K562 (cell line): ENCODE results near the gene AIDA. TPM values are rescaled to one million over a fixed set of nuclear protein-coding genes. Genes with fewer than 3 reads are reported as not detected.

Experiments used
- CEBPB ChIP-seq: fragments of 450-650 bp; IDR thresholded peaks from 2 replicates; pipeline ENCODE4 v1.6.1; 2016; ENCODE audit warnings: missing genetic modification characterization, missing compliant biosample characterization
- E2F3 ChIP-seq: fragments of 250-450 bp; sonication (Bioruptor Pico); IDR thresholded peaks from 2 replicates; pipeline ENCODE4 v1.4.0; 2020; ENCODE audit warnings: mild to moderate bottlenecking
- E2F6 ChIP-seq, 2 experiments: IDR thresholded peaks; 2 replicates each; pipeline ENCODE4 v1.6.1; 2011; ENCODE audit warnings: borderline replicate concordance in 1 of 2, control low read depth in 1 of 2, low read depth in 1 of 2, low read length in 1 of 2, mild to moderate bottlenecking in 1 of 2, mixed read lengths in 1 of 2, moderate library complexity in 1 of 2; ENCODE audit not compliant: insufficient read depth in 1 of 2, insufficient read length in 1 of 2, poor library complexity in 1 of 2, severe bottlenecking in 1 of 2; ENCODE audit errors: extremely low read depth in 1 of 2
- EHMT2 ChIP-seq: fragments of 450-650 bp; IDR thresholded peaks from 2 replicates; pipeline ENCODE4 v1.6.1; 2018; ENCODE audit warnings: antibody characterized with exemption
- TAF9B ChIP-seq: fragments of 450-650 bp; IDR thresholded peaks from 2 replicates; pipeline ENCODE4 v1.6.1; 2018; ENCODE audit warnings: mild to moderate bottlenecking; ENCODE audit not compliant: partially characterized antibody
- TARDBP ChIP-seq: fragments of 450-650 bp; IDR thresholded peaks from 2 replicates; pipeline ENCODE4 v1.6.1; 2016
- TEAD1 ChIP-seq, 2 experiments: fragments of 450-650 bp in 1 of 2; sonication (generic) in 1 of 2; formaldehyde crosslinking; IDR thresholded peaks; 2 replicates each; pipeline versions ENCODE4 v1.4.0 to v1.8.0; 2020 to 2022; ENCODE audit warnings: mild to moderate bottlenecking in 2 of 2, missing genetic modification reagents in 1 of 2
- TEAD4 ChIP-seq, 2 experiments: sonication (generic) in 1 of 2; formaldehyde crosslinking in 1 of 2; IDR thresholded peaks; 2 replicates each; pipeline versions ENCODE4 v1.6.1 to v1.8.0; 2012 to 2022; ENCODE audit warnings: borderline replicate concordance in 1 of 2, inconsistent platforms in 1 of 2, low read length in 1 of 2, mild to moderate bottlenecking in 1 of 2, missing genetic modification reagents in 1 of 2
- VEZF1 ChIP-seq: fragments of 200-800 bp; sonication (Bioruptor generic); IDR thresholded peaks from 2 replicates; pipeline ENCODE4 v1.6.1; 2017; ENCODE audit warnings: missing genetic modification characterization, missing compliant biosample characterization
- ZBTB7A ChIP-seq: IDR thresholded peaks from 2 replicates; pipeline ENCODE4 v1.6.1; 2011; ENCODE audit warnings: low read depth, mild to moderate bottlenecking, low read length, moderate library complexity, borderline replicate concordance; ENCODE audit not compliant: control insufficient read depth
- ZNF274 ChIP-seq: IDR thresholded peaks from 2 replicates; pipeline ENCODE4 v1.6.1; 2011; ENCODE audit warnings: low read depth, mild to moderate bottlenecking, low read length, moderate library complexity, borderline replicate concordance
- ZNF717 ChIP-seq: fragments of 250-450 bp; sonication (Bioruptor Pico); IDR thresholded peaks from 2 replicates; pipeline ENCODE4 v1.5.0; 2021
- polyA plus RNA-seq, 8 experiments: library from polyadenylated mRNA; depleted of rRNA in 4 of 8; stranded (reverse) in 5 of 8; unstranded in 3 of 8; fragments of >200 nt; fragmentation: Nextera tagmentation in 2 of 8; fragmentation: Illumina TruSeq in 1 of 8; extraction: Ambion mirVana in 2 of 8; extraction: Trizol in 1 of 8; gene quantifications; 2 replicates each; pipeline versions ENCODE4 v1.2.1 to v1.2.3, GENCODE V29; 2011 to 2014; ENCODE audit warnings: inconsistent platforms in 1 of 8, missing spikeins in 1 of 8
- total RNA-seq, 7 experiments: library from RNA; depleted of rRNA in 6 of 7; stranded (reverse); fragments of >200 nt in 6 of 7; fragmentation: Illumina TruSeq in 2 of 7; extraction: Trizol in 2 of 7; gene quantifications; 2 replicates each; pipeline versions ENCODE4 v1.2.1 to v1.2.3, GENCODE V29; 2011 to 2021; ENCODE audit warnings: low replicate concordance in 1 of 7
- TF ChIP-seq, protein P1 (sequence below), 2 experiments: IDR thresholded peaks; 2 replicates each; pipeline ENCODE4 v1.6.1; 2012; ENCODE audit warnings: improper control_type of control experiment in 2 of 2, low read depth in 2 of 2, low read length in 2 of 2, borderline replicate concordance in 1 of 2
- TF ChIP-seq, protein P2 (sequence below): sonication (generic); formaldehyde crosslinking; IDR thresholded peaks from 2 replicates; pipeline ENCODE4 v1.9.0; 2022; ENCODE audit warnings: mild to moderate bottlenecking, missing genetic modification reagents
- TF ChIP-seq, protein P3 (sequence below), 2 experiments: fragments of 200-800 bp in 1 of 2; sonication (Bioruptor generic) in 1 of 2; sonication (generic) in 1 of 2; formaldehyde crosslinking in 1 of 2; IDR thresholded peaks in 1 of 2; conservative IDR thresholded peaks in 1 of 2; 2 replicates each; pipeline versions ENCODE4 v1.5.0 to v1.6.1; 2016 to 2020; ENCODE audit warnings: missing compliant biosample characterization in 1 of 2, missing genetic modification characterization in 1 of 2, missing genetic modification reagents in 1 of 2
- TF ChIP-seq, protein P4 (sequence below), 2 experiments: IDR thresholded peaks in 1 of 2; conservative IDR thresholded peaks in 1 of 2; 2 replicates each; pipeline ENCODE4 v1.6.1; 2016; ENCODE audit warnings: low read depth in 2 of 2, mild to moderate bottlenecking in 1 of 2, missing compliant biosample characterization in 1 of 2, missing genetic modification characterization in 1 of 2, moderate library complexity in 1 of 2

AIDA gene
- total and polyA plus RNA-seq, 9 of the 15 experiments (the other 6 are each of a cell fraction or from before 2014, with no cell fraction given) = 18.2 to 77.9 (median 24.9) TPM

DNA sequence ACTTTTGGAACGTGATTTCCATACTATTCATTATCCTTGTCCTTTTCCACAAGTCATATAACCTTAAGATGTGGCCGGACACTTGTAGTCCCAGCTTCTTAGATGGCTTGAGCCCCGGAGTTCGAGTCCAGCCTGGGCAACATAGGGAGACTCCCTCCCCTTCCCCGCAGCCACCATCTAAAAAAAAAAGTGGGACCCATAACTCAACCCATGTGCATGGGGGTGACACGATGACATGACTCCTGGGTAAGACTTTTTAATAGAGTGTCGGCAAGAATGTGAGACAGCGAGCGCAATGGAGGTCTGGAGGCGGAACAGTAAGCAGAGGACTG is 68.7 kb downstream of the AIDA start (continued):
- TF ChIP-seq, protein P1, sequence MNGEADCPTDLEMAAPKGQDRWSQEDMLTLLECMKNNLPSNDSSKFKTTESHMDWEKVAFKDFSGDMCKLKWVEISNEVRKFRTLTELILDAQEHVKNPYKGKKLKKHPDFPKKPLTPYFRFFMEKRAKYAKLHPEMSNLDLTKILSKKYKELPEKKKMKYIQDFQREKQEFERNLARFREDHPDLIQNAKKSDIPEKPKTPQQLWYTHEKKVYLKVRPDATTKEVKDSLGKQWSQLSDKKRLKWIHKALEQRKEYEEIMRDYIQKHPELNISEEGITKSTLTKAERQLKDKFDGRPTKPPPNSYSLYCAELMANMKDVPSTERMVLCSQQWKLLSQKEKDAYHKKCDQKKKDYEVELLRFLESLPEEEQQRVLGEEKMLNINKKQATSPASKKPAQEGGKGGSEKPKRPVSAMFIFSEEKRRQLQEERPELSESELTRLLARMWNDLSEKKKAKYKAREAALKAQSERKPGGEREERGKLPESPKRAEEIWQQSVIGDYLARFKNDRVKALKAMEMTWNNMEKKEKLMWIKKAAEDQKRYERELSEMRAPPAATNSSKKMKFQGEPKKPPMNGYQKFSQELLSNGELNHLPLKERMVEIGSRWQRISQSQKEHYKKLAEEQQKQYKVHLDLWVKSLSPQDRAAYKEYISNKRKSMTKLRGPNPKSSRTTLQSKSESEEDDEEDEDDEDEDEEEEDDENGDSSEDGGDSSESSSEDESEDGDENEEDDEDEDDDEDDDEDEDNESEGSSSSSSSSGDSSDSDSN (IDR thresholded peaks at IDR 0.05; ENCODE audit: borderline replicate concordance in 1 of 2, low read depth in 2 of 2, low read length in 2 of 2) = no peak
- TF ChIP-seq, protein P2, sequence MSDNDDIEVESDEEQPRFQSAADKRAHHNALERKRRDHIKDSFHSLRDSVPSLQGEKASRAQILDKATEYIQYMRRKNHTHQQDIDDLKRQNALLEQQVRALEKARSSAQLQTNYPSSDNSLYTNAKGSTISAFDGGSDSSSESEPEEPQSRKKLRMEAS = peak; percentile 81
- TF ChIP-seq, protein P3, sequence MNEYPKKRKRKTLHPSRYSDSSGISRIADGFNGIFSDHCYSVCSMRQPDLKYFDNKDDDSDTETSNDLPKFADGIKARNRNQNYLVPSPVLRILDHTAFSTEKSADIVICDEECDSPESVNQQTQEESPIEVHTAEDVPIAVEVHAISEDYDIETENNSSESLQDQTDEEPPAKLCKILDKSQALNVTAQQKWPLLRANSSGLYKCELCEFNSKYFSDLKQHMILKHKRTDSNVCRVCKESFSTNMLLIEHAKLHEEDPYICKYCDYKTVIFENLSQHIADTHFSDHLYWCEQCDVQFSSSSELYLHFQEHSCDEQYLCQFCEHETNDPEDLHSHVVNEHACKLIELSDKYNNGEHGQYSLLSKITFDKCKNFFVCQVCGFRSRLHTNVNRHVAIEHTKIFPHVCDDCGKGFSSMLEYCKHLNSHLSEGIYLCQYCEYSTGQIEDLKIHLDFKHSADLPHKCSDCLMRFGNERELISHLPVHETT (CRISPR knock-in tag; conservative IDR thresholded peaks at IDR 0.05 in 1 of 2, IDR thresholded peaks at IDR 0.05 in 1 of 2) = peak in 1 of 2 experiments; percentile 52; a peak in 1 of 4 replicates
- TF ChIP-seq ZBTB7A = 0 out of 2 replicates have a peak, but pooled peaks have one; percentile 14
- TF ChIP-seq VEZF1 (CRISPR knock-in tag) = peak; percentile 85
- no peak for TF ChIP-seq E2F3 (CRISPR knock-in tag)
- 0 out of 2 replicates have a peak, but pooled peaks have one; percentile 74 for TF ChIP-seq ZNF717 (CRISPR knock-in tag)
- TF ChIP-seq EHMT2 = peak; percentile 58
- no peak; a peak in 1 of 4 replicates for TF ChIP-seq TEAD1 (CRISPR knock-in tag; IDR thresholded peaks at IDR 0.05)
- TF ChIP-seq ZNF274 = no peak
- TF ChIP-seq, protein P4, sequence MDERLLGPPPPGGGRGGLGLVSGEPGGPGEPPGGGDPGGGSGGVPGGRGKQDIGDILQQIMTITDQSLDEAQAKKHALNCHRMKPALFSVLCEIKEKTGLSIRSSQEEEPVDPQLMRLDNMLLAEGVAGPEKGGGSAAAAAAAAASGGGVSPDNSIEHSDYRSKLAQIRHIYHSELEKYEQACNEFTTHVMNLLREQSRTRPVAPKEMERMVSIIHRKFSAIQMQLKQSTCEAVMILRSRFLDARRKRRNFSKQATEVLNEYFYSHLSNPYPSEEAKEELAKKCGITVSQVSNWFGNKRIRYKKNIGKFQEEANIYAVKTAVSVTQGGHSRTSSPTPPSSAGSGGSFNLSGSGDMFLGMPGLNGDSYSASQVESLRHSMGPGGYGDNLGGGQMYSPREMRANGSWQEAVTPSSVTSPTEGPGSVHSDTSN (CRISPR knock-in tag; IDR thresholded peaks at IDR 0.05; ENCODE audit: low read depth) = no peak
- TF ChIP-seq, protein P4 (tag; conservative IDR thresholded peaks at IDR 0.05; ENCODE audit: low read depth) = peak; percentile 52; the same call in 1 of the 2 replicates
- TF ChIP-seq TEAD4 (IDR thresholded peaks at IDR 0.05; ENCODE audit: low read length) = 0 out of 2 replicates have a peak, but pooled peaks have one; percentile 18
- TF ChIP-seq TEAD4 (CRISPR knock-in tag; IDR thresholded peaks at IDR 0.05; ENCODE audit: borderline replicate concordance) = no peak
- no peak for TF ChIP-seq TAF9B
- TF ChIP-seq E2F6 (IDR thresholded peaks at IDR 0.05; ENCODE audit: borderline replicate concordance in 1 of 2, extremely low read depth in 1 of 2, insufficient read depth in 1 of 2, insufficient read length in 1 of 2, low read depth in 1 of 2, low read length in 1 of 2, poor library complexity in 1 of 2, severe bottlenecking in 1 of 2) = peak in 1 of 2 experiments; percentile 44
- no peak for TF ChIP-seq CEBPB (tag)
- 0 out of 2 replicates have a peak, but pooled peaks have one; percentile 1 for TF ChIP-seq TARDBP
